Embryonic facial prominence (tissue), 1 donor: ENCODE results near the gene OTULINL.

Source experiments
- DNase-seq: peaks from one replicate; pipeline ENCODE4 v3.0.0-alpha.2; 2016; ENCODE audit errors: extremely low spot score

Gene OTULINL

DNA sequence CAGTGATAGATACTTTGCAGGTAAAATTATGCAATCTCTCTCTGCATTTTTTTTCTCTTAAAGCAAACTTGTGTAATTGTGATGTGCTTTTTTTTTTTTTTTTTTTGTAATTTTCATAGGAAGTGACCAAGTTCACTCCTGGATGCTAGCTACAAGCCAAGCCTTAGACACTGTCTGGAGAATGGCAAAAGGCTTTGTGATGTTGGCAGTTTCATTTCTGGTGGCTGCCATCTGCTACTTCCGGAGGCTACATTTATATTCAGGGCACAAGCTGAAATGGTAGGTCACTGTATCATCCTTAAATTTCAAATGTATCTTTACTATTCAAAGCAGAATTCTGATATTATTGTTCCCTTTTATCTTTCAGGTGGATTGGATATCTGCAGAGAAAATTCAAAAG is 19.3 kb downstream of the OTULINL start:
- no peak for DNase-seq

DNA sequence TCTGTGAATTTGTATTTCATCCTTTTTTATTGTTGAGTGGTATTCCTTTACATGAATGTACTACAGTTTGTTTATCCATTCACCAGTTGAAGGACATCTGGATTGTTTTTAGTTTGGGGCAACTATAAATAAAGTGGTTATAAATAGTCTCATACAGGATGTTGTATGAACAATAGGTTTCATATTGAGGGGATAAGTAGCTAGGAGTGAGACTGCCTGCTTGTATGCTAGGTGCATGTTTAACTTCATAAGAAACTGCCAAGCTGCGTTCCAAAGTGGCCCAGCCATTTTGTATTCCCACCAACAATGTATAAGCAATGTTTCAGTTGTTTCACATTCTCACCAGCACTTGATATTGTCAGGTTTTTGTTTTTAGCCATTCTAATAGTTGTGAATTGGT is 21.5 kb downstream of the OTULINL start:
- no peak for DNase-seq

- no peak for DNase-seq
Observed at GRCh38 chr5:14607104-14607503, 25.5 kb downstream of the OTULINL start.

DNA sequence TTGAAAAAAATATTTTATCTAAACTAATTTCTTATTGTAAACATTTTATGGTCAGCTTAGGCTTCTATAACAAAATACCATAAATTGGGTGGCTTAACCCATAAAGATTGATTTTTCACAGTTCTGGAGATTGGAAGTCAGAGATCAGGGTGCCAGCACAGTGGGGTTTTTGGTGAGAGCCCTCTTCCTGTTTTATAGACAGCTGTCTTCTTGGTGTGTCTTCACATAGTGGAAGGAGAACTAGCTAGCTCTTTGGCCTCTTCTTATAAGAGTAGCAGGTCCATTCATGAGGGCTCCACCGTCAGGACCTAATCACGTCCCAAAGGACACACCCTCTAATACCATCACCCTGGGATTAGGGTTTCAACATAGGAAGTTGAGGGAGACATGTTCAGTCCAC is 26.6 kb downstream of the OTULINL start:
- no peak for DNase-seq

- no peak for DNase-seq
Observed at GRCh38 chr5:14611737-14612136, 30.1 kb downstream of the OTULINL start.

DNA sequence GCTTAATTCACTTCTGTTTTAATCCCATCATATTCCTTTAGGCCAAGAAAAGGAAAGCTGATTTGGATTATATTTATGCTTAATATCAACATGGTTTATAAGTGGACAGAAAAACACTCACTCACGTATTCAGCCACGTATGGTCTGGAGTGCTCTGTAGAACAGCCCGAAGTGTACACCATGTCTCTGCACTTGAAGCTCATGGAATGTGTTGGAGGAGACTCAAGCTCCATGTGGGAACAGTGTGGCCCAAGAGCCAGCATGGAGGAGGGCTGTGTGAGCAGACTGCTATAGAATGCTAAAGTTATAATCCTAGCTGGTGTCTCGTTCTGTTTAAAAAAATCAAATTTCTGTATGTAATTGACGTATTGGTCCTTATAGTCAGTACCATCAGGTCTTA is 32.9 kb downstream of the OTULINL start:
- DNase-seq: no peak

- DNase-seq: no peak
Observed at GRCh38 chr5:14615365-14615764, 33.8 kb downstream of the OTULINL start.

DNA sequence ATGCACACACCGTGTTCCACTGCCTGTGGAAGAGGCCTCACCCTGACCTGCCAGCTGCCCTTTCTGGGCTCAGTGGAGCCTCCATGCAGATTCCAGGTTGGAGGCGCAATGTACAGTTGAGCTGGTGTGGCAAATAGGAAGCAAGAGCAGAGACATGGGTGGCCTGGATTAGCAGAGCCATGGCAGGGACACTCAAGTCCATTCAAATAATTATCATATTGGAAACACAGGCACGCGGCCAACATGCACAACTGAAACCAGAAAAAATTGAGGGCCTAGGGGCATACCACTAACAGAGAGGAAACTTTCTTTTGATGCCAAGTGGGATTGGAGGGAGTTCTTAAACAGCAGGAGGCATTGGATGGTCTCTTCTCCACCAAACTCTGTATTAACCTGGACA is 35.8 kb downstream of the OTULINL start:
- no peak for DNase-seq

DNA sequence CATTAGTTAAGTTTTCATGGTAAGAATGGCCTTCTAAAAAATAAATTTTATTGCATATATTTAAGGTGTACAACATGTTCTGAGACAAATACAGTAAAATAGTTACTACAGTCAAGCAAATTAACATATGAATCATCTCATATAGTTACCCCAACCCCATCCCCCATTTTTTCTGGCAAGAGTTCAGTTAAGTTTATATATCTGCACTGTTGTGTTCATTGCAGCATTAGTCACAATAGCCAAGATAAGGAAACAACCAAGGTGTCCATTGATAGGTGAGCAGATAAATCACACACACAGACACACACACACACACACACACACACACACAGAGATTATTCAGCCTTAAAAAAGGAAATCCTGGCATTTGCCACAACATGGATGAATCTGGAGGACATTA is 45.7 kb downstream of the OTULINL start:
- DNase-seq: no peak

DNA sequence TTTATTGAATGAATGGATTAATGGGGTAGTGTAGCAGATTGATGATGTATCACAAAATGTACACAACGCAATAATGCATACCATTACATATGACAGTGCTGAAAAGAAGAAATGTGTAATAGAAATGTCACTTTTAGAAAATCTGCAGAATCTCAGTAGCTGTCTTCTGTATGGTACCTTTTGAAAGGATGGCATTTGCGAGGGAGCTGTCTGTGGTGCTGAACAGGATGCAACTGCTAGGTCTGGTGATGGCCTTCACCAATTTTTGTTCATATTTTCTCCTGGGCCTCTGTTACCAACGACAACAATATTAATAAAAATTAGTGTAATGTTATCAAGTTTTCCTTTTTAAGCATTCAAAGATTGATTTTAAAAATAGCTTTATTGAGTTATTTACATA is 46.8 kb downstream of the OTULINL start:
- peak; percentile 43 for DNase-seq

DNA sequence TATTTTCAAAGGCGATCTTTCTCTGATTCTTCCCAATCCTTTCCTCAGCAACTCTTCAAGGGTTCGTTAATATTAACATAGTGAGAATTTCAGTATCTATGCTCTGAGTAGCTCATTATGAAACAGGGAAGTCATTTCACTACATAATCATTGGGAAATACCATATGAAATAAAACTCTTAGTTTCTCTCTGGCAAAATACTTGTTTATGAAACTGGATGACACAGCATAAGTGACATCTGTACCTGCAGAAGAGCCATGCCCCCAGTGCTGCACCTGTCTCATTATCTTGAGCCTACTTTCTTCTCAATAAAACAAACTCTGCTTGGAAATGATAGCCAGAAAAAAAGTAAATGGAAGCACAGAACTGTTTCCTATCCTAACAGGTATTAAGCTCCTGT is 49.1 kb downstream of the OTULINL start:
- DNase-seq: no peak

DNA sequence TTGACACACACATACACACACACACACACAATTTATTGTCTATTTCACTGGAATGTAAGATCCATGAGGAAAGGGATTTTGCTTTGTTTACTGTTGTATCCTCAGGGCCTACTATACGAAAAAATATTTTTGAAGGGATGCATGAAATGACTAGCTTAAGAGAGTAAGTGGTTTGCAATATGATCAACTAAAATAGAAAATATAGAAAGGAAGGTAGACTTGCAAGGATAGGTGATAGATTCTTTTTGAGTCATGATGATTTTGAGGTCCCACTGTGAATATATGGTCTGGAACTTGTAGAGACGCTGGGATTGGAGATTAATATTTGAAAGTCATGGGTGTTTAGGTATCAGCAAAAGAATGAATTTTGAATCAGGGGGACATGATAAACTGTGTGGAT is 54.1 kb downstream of the OTULINL start:
- no peak for DNase-seq

GRCh38 chr5:14640765-14641164 is 59.2 kb downstream of the OTULINL start:
- no peak for DNase-seq

DNA sequence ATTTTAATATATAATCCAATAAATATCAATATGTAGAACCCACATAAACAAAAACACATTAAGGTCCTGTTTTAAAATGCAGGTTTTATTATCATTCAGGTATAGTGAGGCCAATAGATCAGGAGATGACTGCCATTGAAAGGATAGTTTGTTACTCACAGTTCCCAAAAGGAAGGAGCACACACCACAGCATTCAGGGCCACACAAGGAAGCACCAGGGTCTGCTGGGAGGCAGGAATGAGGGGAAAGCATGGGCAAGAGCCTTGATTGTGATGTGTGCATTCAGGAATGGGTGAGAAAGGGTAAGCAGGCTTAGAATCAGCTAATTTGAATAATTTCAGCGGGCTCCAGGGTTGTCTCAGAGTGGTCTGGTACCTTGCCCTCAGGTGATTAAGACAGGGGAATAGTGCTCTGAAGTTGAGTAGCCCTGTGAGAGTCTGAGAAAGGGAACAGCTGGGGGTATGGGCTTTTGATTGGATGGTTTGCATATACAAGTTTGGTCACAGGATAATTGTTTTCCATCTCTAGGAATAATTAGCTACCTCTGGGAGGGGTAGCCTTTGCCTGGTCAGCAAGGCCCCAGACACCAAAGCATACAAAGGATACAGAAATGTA is 63.1 kb downstream of the OTULINL start:
- no peak for DNase-seq

- DNase-seq: no peak
Observed at GRCh38 chr5:14650052-14650451, 68.5 kb downstream of the OTULINL start.

- DNase-seq: no peak
Observed at GRCh38 chr5:14655146-14655741, 73.7 kb downstream of the OTULINL start.

- DNase-seq: no peak
Observed at GRCh38 chr5:14656898-14657297, 75.3 kb downstream of the OTULINL start.

DNA sequence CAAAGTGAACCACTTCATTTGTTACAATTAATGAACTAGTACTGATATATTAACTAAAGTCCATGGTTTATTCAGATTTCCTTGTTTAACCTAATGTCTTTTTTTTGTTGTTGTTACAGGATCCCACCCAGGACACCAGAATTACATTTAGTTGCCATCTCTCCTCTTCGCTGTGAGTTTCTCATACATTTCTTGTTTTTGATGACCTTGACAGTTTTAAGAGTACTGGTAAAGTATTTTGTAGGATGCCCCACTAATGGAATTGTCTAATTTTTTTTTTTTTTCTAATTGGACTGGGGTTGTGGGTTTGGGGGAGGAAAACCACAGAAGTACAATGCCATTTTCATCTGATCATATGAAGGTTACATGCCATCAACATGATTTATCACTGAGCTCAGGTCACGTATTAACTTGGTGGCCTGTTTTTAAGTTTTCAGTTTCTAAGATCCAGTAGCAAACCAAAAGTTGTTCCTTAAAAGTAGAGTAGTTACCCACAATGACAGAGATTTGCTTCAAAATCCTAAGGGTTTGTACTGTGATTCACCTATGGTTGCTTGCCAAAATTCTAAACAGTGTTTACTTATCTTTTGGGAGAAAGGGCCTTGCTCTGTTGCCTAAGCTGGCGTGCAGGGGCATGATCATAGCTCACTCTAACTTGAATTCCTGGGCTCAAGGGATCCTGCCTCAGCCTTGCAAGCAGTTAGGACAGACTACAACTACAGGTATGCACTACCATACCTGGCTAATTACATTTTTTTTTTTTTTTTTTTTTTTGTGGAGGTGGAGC is 78.4 kb downstream of the OTULINL start:
- DNase-seq: no peak

DNA sequence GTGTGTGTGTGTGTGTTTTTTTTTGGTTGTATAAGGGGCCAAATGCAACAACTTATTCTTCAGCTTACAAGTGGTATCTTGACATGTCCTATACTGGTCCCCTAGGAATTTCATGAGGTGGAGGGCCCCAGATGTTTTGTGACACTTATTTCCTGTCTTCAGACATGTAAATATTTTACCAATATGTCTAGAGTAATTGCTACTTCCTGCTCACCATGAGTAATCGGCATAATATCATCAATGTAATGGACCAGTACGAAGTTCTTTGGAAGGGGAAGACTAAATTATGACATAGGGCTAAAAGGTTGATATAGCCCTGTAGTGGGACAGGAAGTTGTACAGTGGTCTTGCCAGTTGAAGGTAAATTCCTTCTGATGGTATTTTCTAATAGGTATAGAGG is 79.2 kb downstream of the OTULINL start:
- no peak for DNase-seq
